ENCODE measurements around the gene KIF21B. TPM values are rescaled to one million over a fixed set of nuclear protein-coding genes. Genes with fewer than 3 reads are reported as not detected.

Gene KIF21B
- total RNA-seq, 1 donor from 2014 or later, result 2.6 TPM

- Mint-ChIP-seq H3K9me3 (ENCODE audit: low read depth) (peaks cover 4% of the 10 kb centered on the region), H3K27ac (ENCODE audit: unreplicated experiment) (no peak overlapping the region), H3K4me3 (ENCODE audit: unreplicated experiment) (no peak overlapping the region), H3K4me1 (ENCODE audit: low read depth) (no peaks in the 10 kb centered on the region), H3K27me3 (ENCODE audit: low read depth) (no peaks in the 10 kb centered on the region), H3K36me3 (ENCODE audit: low read depth) (peaks cover 8% of the 10 kb centered on the region)
- no peak for DNase-seq (ENCODE audit: low spot score)
- no peak for TF ChIP-seq CTCF (IDR thresholded peaks at IDR 0.05)
Measured at GRCh38 chr1:200977071-200977754, 46.3 kb downstream of the KIF21B start.

GRCh38 chr1:200976634-200977033 lies 46.9 kb downstream of the KIF21B start:
- Mint-ChIP-seq H3K4me3 (ENCODE audit: unreplicated experiment) (no peak overlapping the region), H3K27ac (ENCODE audit: unreplicated experiment) (no peak overlapping the region), H3K4me1 (ENCODE audit: low read depth) (no peaks in the 10 kb centered on the region), H3K9me3 (ENCODE audit: low read depth) (peaks cover 4% of the 10 kb centered on the region), H3K27me3 (ENCODE audit: low read depth) (no peaks in the 10 kb centered on the region), H3K36me3 (ENCODE audit: low read depth) (peaks cover 8% of the 10 kb centered on the region)
- no peak for DNase-seq (ENCODE audit: low spot score)
- no peak for TF ChIP-seq CTCF (IDR thresholded peaks at IDR 0.05)

DNA sequence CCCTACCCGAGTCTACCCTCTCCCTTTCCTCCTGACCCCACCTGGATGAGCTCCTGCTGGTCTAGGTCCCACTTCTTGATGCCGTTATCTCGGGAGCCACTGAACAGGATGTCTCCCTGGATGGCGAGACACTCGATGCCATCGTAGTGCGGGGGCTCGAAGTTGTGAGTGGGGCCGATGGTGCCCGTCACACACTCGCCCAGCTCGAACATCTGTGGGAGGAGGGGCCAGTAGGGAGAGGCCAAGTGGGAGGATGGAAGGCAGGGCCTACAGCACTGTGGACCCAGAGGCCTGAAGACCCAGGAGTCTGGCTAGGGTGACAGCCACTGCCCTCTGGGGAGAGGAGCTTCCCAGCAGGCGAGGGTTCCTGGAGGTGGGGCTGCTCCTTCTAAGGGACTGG lies 48.1 kb downstream of the KIF21B start:
- no peak for TF ChIP-seq CTCF (IDR thresholded peaks at IDR 0.05)
- H3K36me3 Mint-ChIP-seq (ENCODE audit: low read depth), result peaks cover 8% of the 10 kb centered on the region
- no peaks in the 10 kb centered on the region for H3K27me3 Mint-ChIP-seq (ENCODE audit: low read depth)
- no peak overlapping the region for H3K27ac Mint-ChIP-seq (ENCODE audit: unreplicated experiment)
- H3K9me3 Mint-ChIP-seq (ENCODE audit: low read depth), result peaks cover 4% of the 10 kb centered on the region
- DNase-seq (ENCODE audit: low spot score), result no peak
- H3K4me3 Mint-ChIP-seq (ENCODE audit: unreplicated experiment), result no peak overlapping the region
- no peaks in the 10 kb centered on the region for H3K4me1 Mint-ChIP-seq (ENCODE audit: low read depth)

DNA sequence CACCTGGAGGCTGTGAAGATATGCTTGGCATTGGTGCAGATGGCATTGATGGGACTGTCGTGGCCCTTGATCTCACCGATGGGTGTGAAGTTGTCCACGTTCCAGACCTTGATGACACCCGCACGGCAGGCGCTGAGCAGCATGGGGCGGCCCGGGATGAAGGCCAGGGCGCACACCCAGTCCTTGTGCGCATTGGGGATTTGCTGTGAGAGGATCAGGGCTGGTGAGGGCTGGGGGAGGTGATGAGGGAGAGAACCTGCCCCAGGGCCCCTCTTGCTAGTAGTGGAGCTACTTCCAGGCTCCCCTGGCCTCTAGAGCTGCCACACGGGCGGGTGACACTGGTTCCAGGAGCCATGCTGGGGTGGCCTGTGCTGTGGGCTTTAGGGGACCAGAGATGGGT lies 48.8 kb downstream of the KIF21B start:
- Mint-ChIP-seq H3K4me1 (ENCODE audit: low read depth) (no peaks in the 10 kb centered on the region), H3K36me3 (ENCODE audit: low read depth) (peaks cover 3% of the 10 kb centered on the region), H3K9me3 (ENCODE audit: low read depth) (no peaks in the 10 kb centered on the region), H3K4me3 (ENCODE audit: unreplicated experiment) (no peak overlapping the region), H3K27ac (ENCODE audit: unreplicated experiment) (no peak overlapping the region), H3K27me3 (ENCODE audit: low read depth) (no peaks in the 10 kb centered on the region)
- no peak for DNase-seq (ENCODE audit: low spot score)
- no peak for TF ChIP-seq CTCF (IDR thresholded peaks at IDR 0.05)

GRCh38 chr1:200973937-200974657 lies 49.4 kb downstream of the KIF21B start:
- Mint-ChIP-seq H3K4me3 (ENCODE audit: unreplicated experiment) (no peak overlapping the region), H3K27me3 (ENCODE audit: low read depth) (no peaks in the 10 kb centered on the region), H3K36me3 (ENCODE audit: low read depth) (peaks cover 3% of the 10 kb centered on the region), H3K9me3 (ENCODE audit: low read depth) (no peaks in the 10 kb centered on the region), H3K27ac (ENCODE audit: unreplicated experiment) (no peak overlapping the region), H3K4me1 (ENCODE audit: low read depth) (no peaks in the 10 kb centered on the region)
- no peak for DNase-seq (ENCODE audit: low spot score)
- no peak for TF ChIP-seq CTCF (IDR thresholded peaks at IDR 0.05)

Data from chondrocyte (in vitro differentiated cells).